HepG2 (cell line): ENCODE data around the gene LANCL2. TPM values are rescaled to one million over a fixed set of nuclear protein-coding genes. Genes with fewer than 3 reads are reported as not detected.

ENCODE experiments used
- ATAC-seq: fragments of 200-7000 bp; cut with Tn5 transposase; 3 replicates; pipeline ENCODE4 v1.9.1; 2020; ENCODE audit warnings: mild to moderate bottlenecking, moderate library complexity
- BruUV-seq: library from RNA; stranded (reverse); fragments of 400-500 nt; replicated peaks from 2 replicates; lab custom pipeline; 2021; lab: Mats Ljungman, UMichigan
- CTCF ChIA-PET: fragments of 300-600 bp; formaldehyde crosslinking; extraction: SDS; loops from one replicate; lab custom pipeline; 2021; ENCODE audit warnings: low total read pairs, inconsistent platforms, low intra/inter-chr PET ratio; lab: Yijun Ruan, JAX
- POLR2A ChIA-PET: fragments of 350-600 bp; sonication (Branson Sonifier 250); formaldehyde crosslinking; loops from one replicate; lab custom pipeline; 2020; ENCODE audit warnings: antibody characterized with exemption, inconsistent platforms; lab: Yijun Ruan, JAX
- DNase-seq: peaks from one replicate; pipeline ENCODE4 v3.0.0-alpha.2; 2015; ENCODE audit warnings: low spot score
- FAIRE-seq: peaks from 3 replicates; lab custom pipeline; 2011; peaks lifted over from hg19 to GRCh38; lab: Jason Lieb, UNC
- H2AFZ ChIP-seq: one replicate; pipeline ENCODE4 v1.6.1; 2011; ENCODE audit warnings: low read length, inconsistent platforms
- H3K27ac ChIP-seq: fragments of 300-600 bp; 3 replicates; pipeline ENCODE4 v1.8.0; 2011; ENCODE audit warnings: mixed run types, mild to moderate bottlenecking, mixed read lengths, low read length, inconsistent platforms; ENCODE audit not compliant: insufficient read depth; ENCODE audit errors: extremely low read length
- H3K27me3 ChIP-seq, 2 experiments: fragments of 200-600 bp in 1 of 2; 2 replicates in 1 of 2; 3 replicates in 1 of 2; pipeline versions ENCODE4 v1.6.0 to v1.8.0; 2011; ENCODE audit warnings: low read length in 2 of 2, mild to moderate bottlenecking in 2 of 2, moderate library complexity in 2 of 2, inconsistent platforms in 1 of 2; ENCODE audit not compliant: insufficient read depth in 2 of 2, control insufficient read depth in 1 of 2
- H3K36me3 ChIP-seq, 2 experiments: fragments of 200-600 bp in 1 of 2; replicated peaks in 1 of 2; 2 replicates in 1 of 2; 3 replicates in 1 of 2; pipeline versions ENCODE4 v1.5.1 to v1.8.0; 2011; ENCODE audit warnings: low read length in 2 of 2, inconsistent platforms in 1 of 2; ENCODE audit not compliant: insufficient read depth in 2 of 2, control insufficient read depth in 1 of 2
- H3K4me1 ChIP-seq: 2 replicates; pipeline ENCODE4 v1.5.1; 2012; ENCODE audit warnings: low read length, inconsistent platforms; ENCODE audit not compliant: insufficient read depth
- H3K4me2 ChIP-seq: 2 replicates; pipeline ENCODE4 v1.6.0; 2011; ENCODE audit warnings: low read depth, low read length, inconsistent platforms
- H3K4me3 ChIP-seq, 3 experiments: fragments of 200-600 bp in 1 of 3; sonication (generic), shearing (Covaris generic) in 1 of 3; replicated peaks in 1 of 3; 2 replicates each; pipeline ENCODE4 v1.5.1; 2011 to 2016; ENCODE audit warnings: low read length in 3 of 3, inconsistent platforms in 2 of 3, low read depth in 2 of 3, mild to moderate bottlenecking in 2 of 3, control low read depth in 1 of 3, mixed read lengths in 1 of 3; ENCODE audit not compliant: insufficient read depth in 1 of 3
- H3K79me2 ChIP-seq: one replicate; pipeline ENCODE4 v1.6.1; 2011; ENCODE audit warnings: low read length, inconsistent platforms; ENCODE audit not compliant: insufficient read depth
- H3K9ac ChIP-seq: 2 replicates; pipeline ENCODE4 v1.6.0; 2011; ENCODE audit warnings: mild to moderate bottlenecking, low read depth, low read length, inconsistent platforms; ENCODE audit not compliant: insufficient read depth
- H3K9me3 ChIP-seq: 2 replicates; pipeline ENCODE4 v1.5.1; 2012; ENCODE audit warnings: mild to moderate bottlenecking, low read length
- H4K20me1 ChIP-seq: 2 replicates; pipeline ENCODE4 v1.6.0; 2011; ENCODE audit warnings: inconsistent platforms, mild to moderate bottlenecking, low read length, moderate library complexity; ENCODE audit not compliant: insufficient read depth
- PRPF4 ChIP-seq: fragments of 200-400 bp; formaldehyde crosslinking; IDR thresholded peaks from 2 replicates; pipeline ENCODE4 v1.6.1; 2016; ENCODE audit warnings: low read length, low read depth; ENCODE audit not compliant: poor library complexity, severe bottlenecking
- YY1 ChIP-seq: IDR thresholded peaks from 2 replicates; pipeline ENCODE4 v1.6.1; 2011; ENCODE audit warnings: low read length, low read depth, moderate library complexity, mild to moderate bottlenecking; ENCODE audit not compliant: insufficient read depth, insufficient replicate concordance
- ZFP36 ChIP-seq: fragments of 150-350 bp; IDR thresholded peaks from 2 replicates; pipeline ENCODE4 v1.6.1; 2018; ENCODE audit warnings: borderline replicate concordance, low read length, low read depth; ENCODE audit not compliant: partially characterized antibody
- ZFYVE20 ChIP-seq: sonication (generic); formaldehyde crosslinking; IDR thresholded peaks from 2 replicates; pipeline ENCODE4 v1.8.0; 2023; ENCODE audit warnings: low read depth, mild to moderate bottlenecking, moderate library complexity, missing genetic modification reagents, borderline replicate concordance
- ZNF430 ChIP-seq: sonication (generic); formaldehyde crosslinking; IDR thresholded peaks from 2 replicates; pipeline ENCODE4 v1.9.0; 2021; ENCODE audit warnings: mild to moderate bottlenecking, missing genetic modification reagents
- ZNF431 ChIP-seq: sonication (generic); formaldehyde crosslinking; IDR thresholded peaks from 2 replicates; pipeline ENCODE4 v1.9.0; 2022; ENCODE audit warnings: missing genetic modification reagents, low read depth, mild to moderate bottlenecking, borderline replicate concordance
- ZNF777 ChIP-seq: sonication (generic); formaldehyde crosslinking; IDR thresholded peaks from 2 replicates; pipeline ENCODE4 v1.4.0; 2020; ENCODE audit warnings: missing genetic modification reagents
- WGBS: methylation state at CpG from one replicate; pipeline ENCODE4 v1.1.6; 2017; ENCODE audit warnings: low lambda C conversion rate; 5-methylcytosine and 5-hydroxymethylcytosine counted together
- in situ Hi-C: cut with HindIII; loops from 2 replicates; pipeline ENCODE4 v1.10.0; 2017; ENCODE audit warnings: low pct_unique_long_range_greater_than_20kb; ENCODE audit not compliant: extremely low pct_ligation_motif_present
- intact Hi-C: fragments of 100-400 bp; cut with micrococcal nuclease; formaldehyde crosslinking; loops from one replicate; pipeline ENCODE4 v1.10.0; 2022; ENCODE audit not compliant: unreplicated experiment
- polyA plus RNA-seq, 8 experiments: library from polyadenylated mRNA; depleted of rRNA in 3 of 8; stranded (reverse) in 7 of 8; unstranded in 1 of 8; fragments of >200 nt; fragmentation: Illumina TruSeq in 4 of 8; extraction: Trizol in 4 of 8; gene quantifications; 2 replicates each; pipeline versions ENCODE4 v1.2.1 to v1.2.3, GENCODE V29; 2011 to 2016; ENCODE audit warnings: low read depth in 4 of 8, missing spikeins in 1 of 8, mixed read lengths in 1 of 8; ENCODE audit not compliant: insufficient read depth in 1 of 8
- total RNA-seq, 5 experiments: library from RNA; depleted of rRNA; stranded (reverse); fragments of >200 nt; fragmentation: Illumina TruSeq; extraction: Trizol; gene quantifications; 2 replicates each; pipeline ENCODE4 v1.2.3, GENCODE V29; 2016; ENCODE audit warnings: low read depth in 1 of 5
- TF ChIP-seq, protein P1 (sequence below): conservative IDR thresholded peaks from 2 replicates; pipeline ENCODE4 v1.6.1; 2018; ENCODE audit warnings: missing genetic modification reagents

LANCL2 gene
- total and polyA plus RNA-seq, 2 of the 13 experiments (the other 11 are each of a cell fraction or from before 2014, with no cell fraction given) = 10.0 to 13.8 TPM

DNA sequence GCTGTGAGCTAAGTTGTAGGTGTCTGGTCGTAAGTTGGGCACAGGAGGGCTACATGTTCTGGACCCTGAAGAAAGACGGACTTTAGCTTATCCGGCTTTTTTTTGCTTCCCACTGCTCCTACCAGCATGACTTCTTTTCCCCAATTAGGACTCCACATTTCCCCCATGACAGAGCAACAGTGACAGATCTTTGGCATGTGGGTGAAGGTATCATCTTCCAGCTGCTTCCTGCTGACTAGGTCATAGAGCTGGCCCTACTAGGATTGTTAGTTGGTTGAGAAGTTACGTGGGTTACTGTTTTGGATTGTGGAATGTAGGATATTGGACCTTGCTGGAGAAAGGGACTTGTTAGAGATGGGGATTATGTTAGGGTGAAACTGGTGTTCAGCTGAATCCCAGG lies 21.4 kb downstream of the LANCL2 start:
- Histone ChIP-seq H3K27ac (no peak overlapping the region), H3K79me2 (no peaks in the 10 kb centered on the region), H2AFZ (no peak overlapping the region), H3K9me3 (peaks cover 37% of the 10 kb centered on the region), H3K4me3 (no peak overlapping the region), H4K20me1 (no peaks in the 10 kb centered on the region), H3K4me2 (no peak overlapping the region), H3K9ac (no peak overlapping the region), H3K4me1 (no peaks in the 10 kb centered on the region), H3K27me3 (no peaks in the 10 kb centered on the region), H3K36me3 (no peaks in the 10 kb centered on the region)
- TF ChIP-seq ZFYVE20 (CRISPR knock-in tag) = no peak
- TF ChIP-seq ZNF431 (CRISPR knock-in tag) = no peak
- TF ChIP-seq, protein P1, sequence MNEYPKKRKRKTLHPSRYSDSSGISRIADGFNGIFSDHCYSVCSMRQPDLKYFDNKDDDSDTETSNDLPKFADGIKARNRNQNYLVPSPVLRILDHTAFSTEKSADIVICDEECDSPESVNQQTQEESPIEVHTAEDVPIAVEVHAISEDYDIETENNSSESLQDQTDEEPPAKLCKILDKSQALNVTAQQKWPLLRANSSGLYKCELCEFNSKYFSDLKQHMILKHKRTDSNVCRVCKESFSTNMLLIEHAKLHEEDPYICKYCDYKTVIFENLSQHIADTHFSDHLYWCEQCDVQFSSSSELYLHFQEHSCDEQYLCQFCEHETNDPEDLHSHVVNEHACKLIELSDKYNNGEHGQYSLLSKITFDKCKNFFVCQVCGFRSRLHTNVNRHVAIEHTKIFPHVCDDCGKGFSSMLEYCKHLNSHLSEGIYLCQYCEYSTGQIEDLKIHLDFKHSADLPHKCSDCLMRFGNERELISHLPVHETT (CRISPR knock-in tag) = no peak
- TF ChIP-seq PRPF4 = no peak
- TF ChIP-seq ZNF430 (CRISPR knock-in tag) = no peak
- in situ Hi-C loops = no loop called here
- WGBS = 93% methylated on average over 4 of the region's 4 CpGs
- FAIRE-seq (no peak), ATAC-seq (no peak), DNase-seq (no peak)
- BruUV-seq = no TSS peak
- ChIA-PET CTCF (no interaction called here), POLR2A (no interaction called here)
- intact Hi-C loops = no loop called here

GRCh38 chr7:55387062-55387965 lies 22.2 kb downstream of the LANCL2 start:
- Histone ChIP-seq H3K4me2 (no peak overlapping the region), H3K9ac (no peak overlapping the region), H3K4me1 (no peaks in the 10 kb centered on the region), H3K36me3 (no peaks in the 10 kb centered on the region), H3K27ac (no peak overlapping the region), H3K4me3 (no peak overlapping the region), H4K20me1 (no peaks in the 10 kb centered on the region), H3K9me3 (peaks cover 37% of the 10 kb centered on the region), H2AFZ (no peak overlapping the region), H3K79me2 (no peaks in the 10 kb centered on the region), H3K27me3 (no peaks in the 10 kb centered on the region)
- intact Hi-C loops = no loop called here
- CTCF ChIA-PET = no interaction called here
- WGBS = 84% methylated on average over 7 of the region's 7 CpGs
- ATAC-seq (no peak), DNase-seq (peak; percentile 7), FAIRE-seq (no peak)
- BruUV-seq = no TSS peak
- in situ Hi-C loops = no loop called here
- POLR2A ChIA-PET = no interaction called here
- TF ChIP-seq YY1 = no peak
- peak; percentile 93 for TF ChIP-seq ZFP36
- no peak for TF ChIP-seq ZNF777
